GM12878 (cell line): Measurements from ENCODE around the gene CFAP53.

Source experiments
- MXI1 ChIP-seq: fragments of 150-350 bp; IDR thresholded peaks from 2 replicates; pipeline ENCODE4 v1.6.1; 2011; ENCODE audit warnings: low read depth, mild to moderate bottlenecking, inconsistent platforms, low read length, improper control_type of control experiment
- RAD21 ChIP-seq: IDR thresholded peaks from 2 replicates; pipeline ENCODE4 v1.6.1; 2011; ENCODE audit warnings: mild to moderate bottlenecking, low read depth, low read length, moderate library complexity; ENCODE audit not compliant: insufficient read depth
- ZNF384 ChIP-seq: IDR thresholded peaks from 2 replicates; pipeline ENCODE4 v1.6.1; 2012; ENCODE audit warnings: low read depth, mild to moderate bottlenecking, low read length, improper control_type of control experiment, borderline replicate concordance
- TF ChIP-seq, protein P1 (sequence below): IDR thresholded peaks from 2 replicates; pipeline ENCODE4 v1.6.1; 2012; ENCODE audit warnings: low read depth, low read length, improper control_type of control experiment
- TF ChIP-seq, protein P2 (sequence below), 3 experiments: IDR thresholded peaks in 2 of 3; conservative IDR thresholded peaks in 1 of 3; 2 replicates each; pipeline ENCODE4 v1.5.1; 2011; ENCODE audit warnings: low read depth in 3 of 3, low read length in 3 of 3, mild to moderate bottlenecking in 3 of 3, control low read depth in 2 of 3, moderate library complexity in 2 of 3, inconsistent platforms in 1 of 3, mixed read lengths in 1 of 3; ENCODE audit not compliant: control insufficient read depth in 2 of 3, insufficient read depth in 1 of 3; ENCODE audit errors: extremely low read depth in 1 of 3

DNA sequence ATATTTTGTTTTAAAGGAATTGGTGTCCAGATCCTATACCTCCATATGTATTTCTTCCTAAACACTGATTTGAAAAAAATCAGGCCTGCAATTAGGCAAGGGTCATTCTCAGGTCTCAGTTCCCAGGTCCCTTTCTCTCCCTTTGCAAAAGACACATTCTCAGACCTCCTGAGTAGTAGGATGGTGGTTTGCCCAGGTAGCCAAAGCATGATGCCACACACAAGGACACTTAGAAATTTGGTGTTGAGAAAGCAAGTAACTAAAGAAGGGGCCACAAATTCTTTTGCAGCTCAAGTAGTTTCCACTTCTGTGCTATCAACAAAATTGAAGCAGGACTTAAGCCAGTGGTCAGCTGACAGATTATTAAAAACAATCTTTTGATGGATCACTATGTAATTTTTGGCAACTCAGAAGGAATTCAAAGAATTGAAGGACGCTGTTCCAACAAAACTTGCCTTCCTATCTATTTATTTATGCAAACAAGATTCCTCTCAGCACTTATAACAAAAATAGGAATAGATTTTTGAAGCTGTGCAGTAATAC, 64.7 kb downstream of the CFAP53 start:
- TF ChIP-seq, protein P1, sequence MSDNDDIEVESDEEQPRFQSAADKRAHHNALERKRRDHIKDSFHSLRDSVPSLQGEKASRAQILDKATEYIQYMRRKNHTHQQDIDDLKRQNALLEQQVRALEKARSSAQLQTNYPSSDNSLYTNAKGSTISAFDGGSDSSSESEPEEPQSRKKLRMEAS = no peak
- TF ChIP-seq, protein P2, sequence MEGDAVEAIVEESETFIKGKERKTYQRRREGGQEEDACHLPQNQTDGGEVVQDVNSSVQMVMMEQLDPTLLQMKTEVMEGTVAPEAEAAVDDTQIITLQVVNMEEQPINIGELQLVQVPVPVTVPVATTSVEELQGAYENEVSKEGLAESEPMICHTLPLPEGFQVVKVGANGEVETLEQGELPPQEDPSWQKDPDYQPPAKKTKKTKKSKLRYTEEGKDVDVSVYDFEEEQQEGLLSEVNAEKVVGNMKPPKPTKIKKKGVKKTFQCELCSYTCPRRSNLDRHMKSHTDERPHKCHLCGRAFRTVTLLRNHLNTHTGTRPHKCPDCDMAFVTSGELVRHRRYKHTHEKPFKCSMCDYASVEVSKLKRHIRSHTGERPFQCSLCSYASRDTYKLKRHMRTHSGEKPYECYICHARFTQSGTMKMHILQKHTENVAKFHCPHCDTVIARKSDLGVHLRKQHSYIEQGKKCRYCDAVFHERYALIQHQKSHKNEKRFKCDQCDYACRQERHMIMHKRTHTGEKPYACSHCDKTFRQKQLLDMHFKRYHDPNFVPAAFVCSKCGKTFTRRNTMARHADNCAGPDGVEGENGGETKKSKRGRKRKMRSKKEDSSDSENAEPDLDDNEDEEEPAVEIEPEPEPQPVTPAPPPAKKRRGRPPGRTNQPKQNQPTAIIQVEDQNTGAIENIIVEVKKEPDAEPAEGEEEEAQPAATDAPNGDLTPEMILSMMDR (IDR thresholded peaks at IDR 0.05 in 2 of 3, conservative IDR thresholded peaks at IDR 0.05 in 1 of 3; ENCODE audit: control insufficient read depth in 2 of 3, extremely low read depth in 1 of 3, insufficient read depth in 1 of 3, low read depth in 3 of 3, low read length in 3 of 3) = no peak
- TF ChIP-seq RAD21 (no peak), MXI1 (no peak), ZNF384 (no peak)
